Muscle layer of colon (tissue), 2 donors: ENCODE results near the gene ITFG1.

Experiments used
- H3K27ac ChIP-seq: one replicate; pipeline ENCODE4 v1.7.0; 2013; ENCODE audit warnings: low read depth, mild to moderate bottlenecking, low read length, moderate library complexity
- H3K27me3 ChIP-seq, 2 donors: one replicate each; pipeline ENCODE4 v1.7.0; 2013; ENCODE audit warnings: low read length in 2 of 2, mild to moderate bottlenecking in 2 of 2; ENCODE audit not compliant: insufficient read depth in 2 of 2, control insufficient read depth in 1 of 2
- H3K36me3 ChIP-seq: one replicate; pipeline ENCODE4 v1.7.0; 2013; ENCODE audit warnings: mild to moderate bottlenecking, low read length; ENCODE audit not compliant: insufficient read depth
- H3K4me1 ChIP-seq: one replicate; pipeline ENCODE4 v1.7.0; 2013; ENCODE audit warnings: mild to moderate bottlenecking, low read length; ENCODE audit not compliant: insufficient read depth
- H3K4me3 ChIP-seq, 2 donors: one replicate each; pipeline ENCODE4 v1.7.0; 2013; ENCODE audit warnings: low read length in 2 of 2, low read depth in 1 of 2, mild to moderate bottlenecking in 1 of 2, moderate library complexity in 1 of 2
- H3K9ac ChIP-seq: one replicate; pipeline ENCODE4 v1.7.0; 2013; ENCODE audit warnings: low read length
- H3K9me3 ChIP-seq: one replicate; pipeline ENCODE4 v1.7.0; 2013; ENCODE audit warnings: mild to moderate bottlenecking, low read length
- donor health status: abdominal sarcoma.
- donor health status: Adenocarcinoma of cecum.

The ITFG1 gene

GRCh38 chr16:47392081-47392480, 68.8 kb downstream of the ITFG1 start:
- H3K27ac ChIP-seq = no peak overlapping the region
- H3K27me3 ChIP-seq = no peaks in the 10 kb centered on the region
- no peak overlapping the region for H3K9ac ChIP-seq

DNA sequence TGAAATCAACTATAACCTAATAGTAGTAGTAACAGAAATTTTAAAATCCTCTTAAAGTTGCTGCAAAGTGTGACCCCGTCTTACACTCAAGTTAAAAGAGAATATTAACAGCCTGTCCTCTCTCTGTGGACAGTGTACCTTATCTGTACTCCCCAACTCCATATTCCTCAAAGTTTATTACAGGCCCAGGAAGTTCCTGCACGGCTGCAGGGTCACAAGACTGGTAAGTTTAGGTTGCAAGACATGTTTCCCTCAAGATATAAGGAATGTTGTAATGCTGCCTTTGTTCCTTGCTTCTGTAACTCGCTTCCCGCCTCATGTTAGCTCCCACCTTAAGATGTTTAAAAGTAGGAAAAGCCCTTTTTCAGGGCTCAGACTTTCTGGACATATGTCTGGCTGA, 72.2 kb downstream of the ITFG1 start:
- H3K4me3 ChIP-seq = no peak overlapping the region
- H3K4me1 ChIP-seq = no peaks in the 10 kb centered on the region
- no peaks in the 10 kb centered on the region for H3K36me3 ChIP-seq
- H3K27ac ChIP-seq = no peak overlapping the region
- no peak overlapping the region for H3K9ac ChIP-seq
- H3K27me3 ChIP-seq = no peaks in the 10 kb centered on the region
- no peaks in the 10 kb centered on the region for H3K9me3 ChIP-seq

More at GRCh38 chr16:47392081-47392480, 68.8 kb downstream of the ITFG1 start:
- Histone ChIP-seq H3K4me1 (no peaks in the 10 kb centered on the region), H3K36me3 (peaks cover 11% of the 10 kb centered on the region), H3K9me3 (no peaks in the 10 kb centered on the region), H3K4me3 (no peak overlapping the region)

DNA sequence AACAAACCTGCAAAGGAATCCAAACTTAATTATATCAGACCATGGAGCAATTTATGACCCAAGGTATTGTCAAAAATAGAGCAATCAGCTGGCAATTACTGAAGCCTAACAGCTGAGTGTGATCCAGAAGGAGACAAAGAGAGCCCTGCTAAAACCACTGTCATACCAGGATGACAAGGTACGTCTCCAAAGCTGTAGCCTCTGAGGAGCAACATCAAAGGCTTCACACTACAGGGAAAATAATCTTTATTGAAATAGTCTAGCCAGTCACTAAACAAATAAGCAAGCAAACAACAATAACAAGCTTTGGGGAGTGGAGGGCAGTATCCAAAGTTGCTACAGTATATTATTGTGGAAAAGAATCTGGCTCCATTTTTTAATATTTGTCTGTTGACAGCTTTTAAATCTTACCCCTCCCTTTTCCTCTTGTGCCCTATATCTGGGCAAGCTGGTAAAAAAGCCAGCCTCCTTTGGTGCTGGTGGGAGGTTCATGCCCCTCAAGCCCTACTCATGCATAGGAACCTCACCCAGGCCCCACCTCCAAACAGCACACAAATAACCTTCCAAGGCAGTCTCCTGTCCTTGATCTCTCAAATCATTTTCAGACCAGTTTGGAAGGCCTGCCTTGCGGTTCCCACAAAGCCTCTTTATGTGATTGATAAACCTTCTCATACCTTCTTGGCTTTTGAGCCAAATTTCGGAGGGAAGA, 73.7 kb downstream of the ITFG1 start:
- no peaks in the 10 kb centered on the region for H3K4me1 ChIP-seq
- H3K9me3 ChIP-seq = no peaks in the 10 kb centered on the region
- no peak overlapping the region for H3K27ac ChIP-seq
- no peaks in the 10 kb centered on the region for H3K36me3 ChIP-seq
- no peak overlapping the region for H3K9ac ChIP-seq
- no peaks in the 10 kb centered on the region for H3K27me3 ChIP-seq
- H3K4me3 ChIP-seq = no peak overlapping the region

- Histone ChIP-seq H3K27ac (no peak overlapping the region), H3K9ac (no peak overlapping the region), H3K4me1 (no peaks in the 10 kb centered on the region), H3K36me3 (no peaks in the 10 kb centered on the region), H3K27me3 (no peaks in the 10 kb centered on the region), H3K4me3 (no peak overlapping the region), H3K9me3 (no peaks in the 10 kb centered on the region)
These were observed 74.6 kb downstream of the ITFG1 start for GRCh38 chr16:47386201-47386718.

GRCh38 chr16:47382362-47382761, 78.5 kb downstream of the ITFG1 start:
- Histone ChIP-seq H3K4me1 (no peaks in the 10 kb centered on the region), H3K9ac (no peak overlapping the region), H3K27me3 (no peaks in the 10 kb centered on the region)

GRCh38 chr16:47377154-47377553, 83.7 kb downstream of the ITFG1 start:
- no peaks in the 10 kb centered on the region for H3K9me3 ChIP-seq
- no peak overlapping the region for H3K4me3 ChIP-seq
- no peak overlapping the region for H3K27ac ChIP-seq
- no peaks in the 10 kb centered on the region for H3K36me3 ChIP-seq
- H3K9ac ChIP-seq = no peak overlapping the region
- no peaks in the 10 kb centered on the region for H3K27me3 ChIP-seq
- H3K4me1 ChIP-seq = no peaks in the 10 kb centered on the region

More at GRCh38 chr16:47382362-47382761, 78.5 kb downstream of the ITFG1 start:
- Histone ChIP-seq H3K4me3 (no peak overlapping the region), H3K36me3 (no peaks in the 10 kb centered on the region), H3K9me3 (no peaks in the 10 kb centered on the region), H3K27ac (no peak overlapping the region)

DNA sequence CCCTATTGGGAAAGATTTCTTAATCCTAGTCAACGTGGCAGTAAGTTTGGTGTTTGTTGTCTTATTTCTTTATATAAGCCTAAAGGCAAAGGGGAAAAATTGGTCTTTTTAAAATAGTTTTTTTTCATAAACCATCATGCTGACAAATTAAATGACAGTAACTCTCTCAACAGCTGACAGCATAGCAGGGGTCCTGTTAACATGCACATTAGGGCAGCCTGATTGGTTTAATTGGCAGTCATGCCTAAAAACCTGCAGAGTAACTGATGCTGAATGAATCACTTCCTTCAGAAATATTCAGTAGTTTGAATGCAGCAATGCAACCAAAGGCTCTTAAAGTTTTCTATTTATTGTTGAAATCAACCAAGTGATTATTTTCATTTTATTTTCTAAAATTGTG, 85.4 kb downstream of the ITFG1 start:
- Histone ChIP-seq H3K4me3 (no peak overlapping the region), H3K9ac (no peak overlapping the region), H3K27me3 (no peaks in the 10 kb centered on the region), H3K27ac (no peak overlapping the region), H3K4me1 (no peaks in the 10 kb centered on the region), H3K36me3 (peaks cover 5% of the 10 kb centered on the region), H3K9me3 (no peaks in the 10 kb centered on the region)

- no peak overlapping the region for H3K9ac ChIP-seq
- no peaks in the 10 kb centered on the region for H3K27me3 ChIP-seq
- H3K4me1 ChIP-seq = no peaks in the 10 kb centered on the region
- no peaks in the 10 kb centered on the region for H3K9me3 ChIP-seq
- H3K4me3 ChIP-seq = no peak overlapping the region
- peaks cover 5% of the 10 kb centered on the region for H3K36me3 ChIP-seq
- no peak overlapping the region for H3K27ac ChIP-seq
These were observed 86.2 kb downstream of the ITFG1 start for GRCh38 chr16:47374629-47375028.

DNA sequence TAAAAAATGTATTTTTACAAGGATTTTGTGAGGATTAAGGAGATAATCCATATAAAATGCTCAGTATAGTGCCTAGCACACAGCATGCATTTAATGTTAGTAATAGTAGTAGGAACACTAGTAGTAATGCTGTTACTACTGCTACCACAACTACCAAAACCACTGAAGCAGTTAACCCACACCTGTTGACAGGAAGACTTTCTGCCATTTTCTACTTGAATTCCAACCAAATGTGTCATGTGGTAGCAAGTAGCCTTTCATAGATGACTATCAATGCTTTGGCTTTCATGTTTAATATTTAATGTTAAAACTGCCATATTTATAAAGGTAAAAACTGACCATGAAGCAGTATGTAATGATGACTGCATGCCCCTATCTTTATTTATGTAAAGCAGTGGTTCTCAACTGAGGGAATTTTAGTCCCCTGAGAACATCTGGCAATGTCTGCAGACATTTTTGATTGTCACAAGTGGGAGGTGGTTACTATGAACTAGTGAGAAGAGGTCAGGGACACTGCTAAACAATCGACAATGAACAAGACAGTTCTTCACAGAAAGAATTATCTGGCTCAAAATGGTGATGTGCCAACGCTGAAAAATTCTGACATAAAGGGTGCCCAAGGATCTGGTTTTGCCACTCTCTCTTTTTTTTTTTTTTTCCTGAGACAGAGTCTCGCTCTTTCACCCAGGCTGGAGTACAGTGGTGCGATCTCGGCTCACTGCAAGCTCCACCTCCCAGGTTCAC, 89.4 kb downstream of the ITFG1 start:
- Histone ChIP-seq H3K27ac (no peak overlapping the region), H3K9me3 (no peaks in the 10 kb centered on the region), H3K27me3 (no peaks in the 10 kb centered on the region), H3K4me3 (no peak overlapping the region), H3K4me1 (no peaks in the 10 kb centered on the region), H3K9ac (no peak overlapping the region), H3K36me3 (peaks cover 5% of the 10 kb centered on the region)

- no peak overlapping the region for H3K4me3 ChIP-seq
- peaks cover 5% of the 10 kb centered on the region for H3K36me3 ChIP-seq
- no peaks in the 10 kb centered on the region for H3K4me1 ChIP-seq
- no peaks in the 10 kb centered on the region for H3K27me3 ChIP-seq
- H3K9me3 ChIP-seq = no peaks in the 10 kb centered on the region
- H3K9ac ChIP-seq = no peak overlapping the region
- H3K27ac ChIP-seq = no peak overlapping the region
These were observed 90.3 kb downstream of the ITFG1 start for GRCh38 chr16:47370536-47370935.

DNA sequence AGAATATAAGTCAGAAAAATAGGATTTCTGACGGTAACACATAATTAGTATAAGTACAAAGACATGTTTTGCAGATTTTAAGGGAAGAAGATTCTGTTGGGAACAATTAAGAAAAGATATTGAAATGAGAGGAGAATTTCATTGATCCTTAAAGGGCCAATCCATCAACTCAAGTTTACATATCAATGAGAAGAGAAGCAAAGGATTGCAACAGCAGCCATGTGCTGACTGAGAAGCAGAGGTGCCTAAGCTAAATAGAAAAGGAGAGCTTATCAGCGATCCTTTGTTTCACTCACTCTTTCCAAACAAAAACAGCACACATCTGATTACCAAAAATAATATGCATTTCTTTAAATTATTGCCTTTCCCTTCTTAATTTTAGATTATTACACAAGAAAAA, 94.6 kb downstream of the ITFG1 start:
- Histone ChIP-seq H3K27ac (no peak overlapping the region), H3K9me3 (no peaks in the 10 kb centered on the region), H3K36me3 (peaks cover 7% of the 10 kb centered on the region), H3K27me3 (no peaks in the 10 kb centered on the region), H3K4me3 (no peak overlapping the region), H3K4me1 (no peaks in the 10 kb centered on the region), H3K9ac (no peak overlapping the region)
